ENCODE results near the gene NUAK2.
"Not testable (repeated sequence)": the region's sequence is repeated elsewhere in the genome, so short reads cannot be mapped to it uniquely, and the experiment has no call there.

NUAK2 gene

GRCh38 chr1:205321162-205321958 lies at the start of gene NUAK2:
Gene NUAK2, minus strand, starts transcription at chr1:205321745. Its CDS starts 117 bp downstream, at chr1:205321628.
- no peak for FAIRE-seq

- no peak for FAIRE-seq
Measured at GRCh38 chr1:205370780-205371179, 49.2 kb upstream of the NUAK2 start.

- FAIRE-seq, result no peak
Measured at GRCh38 chr1:205369701-205370123, 48.2 kb upstream of the NUAK2 start.

GRCh38 chr1:205368478-205368877 lies 46.9 kb upstream of the NUAK2 start:
- no peak for FAIRE-seq

- FAIRE-seq, result no peak
Measured at GRCh38 chr1:205365945-205366463, 44.5 kb upstream of the NUAK2 start.

- not testable (repeated sequence) for FAIRE-seq
Measured at GRCh38 chr1:205365086-205365485, 43.5 kb upstream of the NUAK2 start.

- no peak for FAIRE-seq
Measured at GRCh38 chr1:205360891-205361290, 39.3 kb upstream of the NUAK2 start.

- no peak for FAIRE-seq
Measured at GRCh38 chr1:205359771-205360565, 38.4 kb upstream of the NUAK2 start.

- FAIRE-seq, result no peak
Measured at GRCh38 chr1:205358579-205358978, 37.0 kb upstream of the NUAK2 start.

GRCh38 chr1:205357567-205357966 lies 36.0 kb upstream of the NUAK2 start:
- FAIRE-seq, result no peak

GRCh38 chr1:205356440-205357139 lies 35.0 kb upstream of the NUAK2 start, which contains the start of gene KLHDC8A:
Gene KLHDC8A, minus strand, starts transcription at chr1:205356922. Its CDS starts 13,318 bp downstream, at chr1:205343604.
- FAIRE-seq, result no peak

- FAIRE-seq, result no peak
Measured at GRCh38 chr1:205355075-205355453, 33.5 kb upstream of the NUAK2 start.

- FAIRE-seq, result peak; percentile 60
Measured at GRCh38 chr1:205354259-205355074, 32.9 kb upstream of the NUAK2 start.

GRCh38 chr1:205353612-205354011 lies 32.1 kb upstream of the NUAK2 start:
- FAIRE-seq, result no peak

- FAIRE-seq, result no peak
Measured at GRCh38 chr1:205353191-205353590, 31.6 kb upstream of the NUAK2 start.

GRCh38 chr1:205351984-205352713 lies 30.6 kb upstream of the NUAK2 start:
- FAIRE-seq, result no peak

- no peak for FAIRE-seq
Measured at GRCh38 chr1:205350691-205351141, 29.2 kb upstream of the NUAK2 start.

- no peak for FAIRE-seq
Measured at GRCh38 chr1:205350124-205350523, 28.6 kb upstream of the NUAK2 start.

GRCh38 chr1:205348554-205349487 lies 27.3 kb upstream of the NUAK2 start:
- FAIRE-seq, result no peak

GRCh38 chr1:205346956-205347574 lies 25.5 kb upstream of the NUAK2 start:
- no peak for FAIRE-seq

All from A204.1 (cell line).